Measurements from ENCODE around the gene CDV3.

Gene CDV3

GRCh38 chr3:133606902-133607301 is 33.4 kb downstream of the CDV3 start:
- no peak for FAIRE-seq
- TF ChIP-seq, protein P1, sequence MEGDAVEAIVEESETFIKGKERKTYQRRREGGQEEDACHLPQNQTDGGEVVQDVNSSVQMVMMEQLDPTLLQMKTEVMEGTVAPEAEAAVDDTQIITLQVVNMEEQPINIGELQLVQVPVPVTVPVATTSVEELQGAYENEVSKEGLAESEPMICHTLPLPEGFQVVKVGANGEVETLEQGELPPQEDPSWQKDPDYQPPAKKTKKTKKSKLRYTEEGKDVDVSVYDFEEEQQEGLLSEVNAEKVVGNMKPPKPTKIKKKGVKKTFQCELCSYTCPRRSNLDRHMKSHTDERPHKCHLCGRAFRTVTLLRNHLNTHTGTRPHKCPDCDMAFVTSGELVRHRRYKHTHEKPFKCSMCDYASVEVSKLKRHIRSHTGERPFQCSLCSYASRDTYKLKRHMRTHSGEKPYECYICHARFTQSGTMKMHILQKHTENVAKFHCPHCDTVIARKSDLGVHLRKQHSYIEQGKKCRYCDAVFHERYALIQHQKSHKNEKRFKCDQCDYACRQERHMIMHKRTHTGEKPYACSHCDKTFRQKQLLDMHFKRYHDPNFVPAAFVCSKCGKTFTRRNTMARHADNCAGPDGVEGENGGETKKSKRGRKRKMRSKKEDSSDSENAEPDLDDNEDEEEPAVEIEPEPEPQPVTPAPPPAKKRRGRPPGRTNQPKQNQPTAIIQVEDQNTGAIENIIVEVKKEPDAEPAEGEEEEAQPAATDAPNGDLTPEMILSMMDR (IDR thresholded peaks at IDR 0.05; ENCODE audit: insufficient read depth, missing control alignments), result no peak
- no peak for DNase-seq (ENCODE audit: insufficient read length, low spot score)

DNA sequence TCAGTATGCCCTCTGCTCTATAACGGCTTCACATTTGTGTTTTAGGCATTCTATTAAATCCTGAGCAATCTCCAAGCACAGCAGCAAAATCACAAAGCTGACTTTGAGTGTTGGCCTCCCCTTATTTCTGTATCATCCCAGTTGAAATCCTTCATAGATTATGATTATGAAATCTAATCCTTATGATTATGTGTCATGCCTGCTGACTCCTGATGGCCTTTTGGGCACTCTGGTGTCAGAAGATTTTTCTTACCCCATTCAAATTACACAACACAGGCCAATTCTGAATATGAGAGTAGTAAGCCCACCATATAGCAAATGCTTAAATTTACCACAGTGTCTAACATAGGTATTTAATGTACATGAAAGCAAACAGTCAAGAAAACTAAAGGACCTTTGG is 34.3 kb downstream of the CDV3 start:
- TF ChIP-seq, protein P1 (IDR thresholded peaks at IDR 0.05; ENCODE audit: insufficient read depth, missing control alignments), result no peak
- DNase-seq (ENCODE audit: insufficient read length, low spot score) (no peak), FAIRE-seq (no peak)

GRCh38 chr3:133608388-133608787 is 34.9 kb downstream of the CDV3 start:
- DNase-seq (ENCODE audit: insufficient read length, low spot score) (no peak), FAIRE-seq (peak; percentile 85)
- TF ChIP-seq, protein P1 (IDR thresholded peaks at IDR 0.05; ENCODE audit: insufficient read depth, missing control alignments), result no peak

GRCh38 chr3:133610031-133610430 is 36.5 kb downstream of the CDV3 start:
- no peak for DNase-seq (ENCODE audit: insufficient read length, low spot score)
- TF ChIP-seq, protein P1 (IDR thresholded peaks at IDR 0.05; ENCODE audit: insufficient read depth, missing control alignments), result no peak
- FAIRE-seq, result no peak

- DNase-seq (ENCODE audit: insufficient read length, low spot score), result no peak
- FAIRE-seq, result no peak
- TF ChIP-seq, protein P1 (IDR thresholded peaks at IDR 0.05; ENCODE audit: insufficient read depth, missing control alignments), result no peak
Measured at GRCh38 chr3:133611534-133611933, 38.0 kb downstream of the CDV3 start.

- no peak for FAIRE-seq
Measured at GRCh38 chr3:133620066-133620784, 46.7 kb downstream of the CDV3 start.

GRCh38 chr3:133627789-133628188 is 54.3 kb downstream of the CDV3 start:
- DNase-seq (ENCODE audit: insufficient read length, low spot score) (no peak), FAIRE-seq (no peak)
- TF ChIP-seq, protein P1 (IDR thresholded peaks at IDR 0.05; ENCODE audit: insufficient read depth, missing control alignments), result no peak

More at GRCh38 chr3:133620066-133620784, 46.7 kb downstream of the CDV3 start:
- TF ChIP-seq, protein P1 (IDR thresholded peaks at IDR 0.05; ENCODE audit: insufficient read depth, missing control alignments), result no peak
- DNase-seq (ENCODE audit: insufficient read length, low spot score), result no peak

Data from D721Med (cell line).